ENCODE measurements around the gene EPPIN.

DNA sequence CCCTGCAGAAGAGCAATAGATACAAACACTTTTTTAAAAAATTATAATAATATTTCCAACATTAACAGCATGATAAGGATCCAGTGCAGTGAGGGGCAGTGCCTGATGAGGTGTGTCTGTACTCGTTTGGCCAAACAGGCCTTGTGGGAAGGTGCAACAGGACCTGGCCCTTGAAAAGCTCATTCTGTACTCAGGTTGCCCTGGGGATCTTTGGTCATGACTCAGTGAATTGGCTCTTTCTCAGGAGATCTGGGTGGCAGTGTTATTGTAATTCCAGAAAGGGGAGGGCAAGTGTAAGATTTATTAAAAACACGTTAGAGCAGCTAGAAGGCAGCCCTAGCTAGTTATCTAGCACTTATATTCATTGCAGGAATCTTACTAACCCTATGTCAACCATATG lies 28.9 kb downstream of the EPPIN start:
- TF ChIP-seq, protein P1, sequence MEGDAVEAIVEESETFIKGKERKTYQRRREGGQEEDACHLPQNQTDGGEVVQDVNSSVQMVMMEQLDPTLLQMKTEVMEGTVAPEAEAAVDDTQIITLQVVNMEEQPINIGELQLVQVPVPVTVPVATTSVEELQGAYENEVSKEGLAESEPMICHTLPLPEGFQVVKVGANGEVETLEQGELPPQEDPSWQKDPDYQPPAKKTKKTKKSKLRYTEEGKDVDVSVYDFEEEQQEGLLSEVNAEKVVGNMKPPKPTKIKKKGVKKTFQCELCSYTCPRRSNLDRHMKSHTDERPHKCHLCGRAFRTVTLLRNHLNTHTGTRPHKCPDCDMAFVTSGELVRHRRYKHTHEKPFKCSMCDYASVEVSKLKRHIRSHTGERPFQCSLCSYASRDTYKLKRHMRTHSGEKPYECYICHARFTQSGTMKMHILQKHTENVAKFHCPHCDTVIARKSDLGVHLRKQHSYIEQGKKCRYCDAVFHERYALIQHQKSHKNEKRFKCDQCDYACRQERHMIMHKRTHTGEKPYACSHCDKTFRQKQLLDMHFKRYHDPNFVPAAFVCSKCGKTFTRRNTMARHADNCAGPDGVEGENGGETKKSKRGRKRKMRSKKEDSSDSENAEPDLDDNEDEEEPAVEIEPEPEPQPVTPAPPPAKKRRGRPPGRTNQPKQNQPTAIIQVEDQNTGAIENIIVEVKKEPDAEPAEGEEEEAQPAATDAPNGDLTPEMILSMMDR (IDR thresholded peaks at IDR 0.05) = no peak
- no peak for TF ChIP-seq POLR2A (IDR thresholded peaks at IDR 0.05)
